ENCODE results near the gene MYLK2.
"Not testable (repeated sequence)": the region's sequence is repeated elsewhere in the genome, so short reads cannot be mapped to it uniquely, and the experiment has no call there.

The MYLK2 gene

DNA sequence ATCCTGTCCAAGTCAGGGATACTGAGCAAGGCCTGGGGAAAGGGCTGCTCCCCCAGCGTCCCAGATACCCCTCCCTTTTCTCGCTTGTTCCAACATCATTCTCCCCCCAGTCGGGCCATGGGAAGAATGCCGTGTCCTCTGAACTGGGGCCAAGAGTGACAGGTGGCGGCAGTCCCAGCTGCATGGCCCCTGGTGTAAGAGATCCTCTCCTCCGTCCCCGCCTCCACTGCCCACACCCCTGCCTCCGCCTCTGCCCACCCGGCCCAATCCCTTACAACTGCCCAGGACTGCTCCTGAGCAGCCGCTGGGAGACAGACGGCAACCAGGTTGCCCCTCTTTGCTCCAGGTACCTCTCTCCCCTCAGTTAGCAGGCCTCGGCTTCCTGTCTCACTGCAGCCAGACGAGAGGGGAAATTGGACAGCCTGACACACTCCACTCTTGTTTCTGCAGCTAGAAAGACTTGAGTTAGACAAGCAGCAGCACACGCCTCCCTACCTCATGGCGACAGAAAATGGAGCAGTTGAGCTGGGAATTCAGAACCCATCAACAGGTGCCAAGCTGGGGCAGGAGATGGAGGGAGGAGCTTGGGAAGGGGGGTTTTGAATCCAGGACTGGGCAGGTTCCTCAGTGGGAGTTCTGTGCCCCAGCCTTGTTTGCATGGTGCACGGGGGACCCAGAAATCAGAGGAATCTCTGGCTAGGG is at the start of gene MYLK2:
MYLK2 (plus strand) TSS at position 274 of the 702 bp plus-strand sequence; CDS start at position 499, 225 bp downstream.
- DNase-seq (ENCODE audit: low read depth in 3 of 3, low spot score in 1 of 3), result no peak

DNA sequence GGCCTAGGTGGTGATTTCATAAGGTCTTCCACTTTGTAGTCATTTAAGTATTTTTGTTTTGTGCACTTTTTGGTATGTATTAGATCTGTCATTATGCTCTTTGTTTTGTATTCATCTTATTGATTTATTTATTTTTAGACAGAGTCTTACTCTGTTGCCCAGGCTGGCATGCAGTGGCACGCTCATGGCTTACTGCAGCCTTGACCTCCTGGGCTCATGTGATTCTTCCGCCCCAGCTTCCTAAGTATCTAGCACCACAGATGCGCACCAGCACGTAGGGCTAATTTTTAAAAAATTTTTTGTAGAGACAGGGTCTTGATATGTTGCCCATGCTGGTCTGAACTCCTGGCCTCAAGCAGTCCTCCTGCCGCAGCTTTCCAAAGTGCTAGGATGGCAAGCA is 49.5 kb upstream of the MYLK2 start:
- no peak for DNase-seq (ENCODE audit: low read depth in 3 of 3, low spot score in 1 of 3)

DNA sequence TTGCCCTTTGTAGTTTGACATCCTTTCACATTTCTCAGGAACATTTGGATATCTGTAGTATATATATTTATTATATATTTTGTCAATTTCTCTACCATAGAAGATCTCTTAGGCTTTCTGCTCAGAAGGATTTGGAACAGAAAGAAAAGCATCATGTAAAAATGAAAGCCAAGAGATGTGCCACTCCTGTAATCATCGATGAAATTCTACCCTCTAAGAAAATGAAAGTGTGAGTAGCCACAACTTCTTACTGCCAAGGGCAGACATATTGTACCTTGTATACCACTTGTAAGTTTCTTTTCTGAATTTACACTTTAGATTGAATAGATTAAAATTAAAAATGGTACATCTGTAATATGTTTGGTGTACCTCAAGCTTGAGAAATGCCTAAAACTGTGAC is 48.9 kb upstream of the MYLK2 start:
- DNase-seq (ENCODE audit: low read depth in 3 of 3, low spot score in 1 of 3), result no peak

DNA sequence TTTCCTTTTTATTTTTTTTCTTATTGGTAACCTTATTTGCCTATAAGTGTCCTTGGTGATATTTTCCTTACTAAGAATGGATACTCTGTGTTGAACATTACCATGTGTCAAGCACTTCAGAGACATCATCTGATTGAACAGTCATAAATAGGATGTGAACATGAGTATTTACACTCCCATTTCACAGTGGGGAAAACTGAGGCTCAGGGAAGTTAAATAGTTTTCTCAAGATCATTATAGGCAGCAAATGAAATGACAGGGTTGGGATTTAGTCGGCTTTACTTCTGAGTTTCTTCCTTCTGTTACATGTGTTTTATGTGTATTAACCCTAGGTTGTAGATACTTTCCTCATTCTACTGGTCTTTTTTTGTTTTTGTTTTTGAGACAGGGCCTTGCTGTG is 44.7 kb upstream of the MYLK2 start:
- DNase-seq (ENCODE audit: low read depth in 3 of 3, low spot score in 1 of 3), result no peak

DNA sequence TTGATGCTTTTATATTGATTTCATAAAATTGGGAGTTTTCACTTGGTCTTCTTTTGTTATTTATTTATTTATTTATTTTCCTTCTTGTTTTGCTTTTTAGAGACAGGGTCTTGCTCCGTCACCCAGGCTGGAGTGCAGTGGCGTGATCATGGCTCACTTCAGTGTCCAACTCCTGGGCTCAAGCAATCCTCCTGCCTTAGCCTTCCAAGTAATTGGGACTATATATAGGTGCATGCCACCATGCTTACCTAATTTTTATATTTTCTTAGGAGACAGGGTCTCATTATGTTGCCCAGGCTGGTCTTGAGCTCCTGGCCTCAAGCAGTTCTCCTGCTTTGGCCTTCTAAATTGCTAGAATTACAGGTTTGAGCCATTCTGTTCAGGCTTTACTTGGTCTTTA is 38.3 kb upstream of the MYLK2 start:
- no peak for DNase-seq (ENCODE audit: low read depth in 3 of 3, low spot score in 1 of 3)

DNA sequence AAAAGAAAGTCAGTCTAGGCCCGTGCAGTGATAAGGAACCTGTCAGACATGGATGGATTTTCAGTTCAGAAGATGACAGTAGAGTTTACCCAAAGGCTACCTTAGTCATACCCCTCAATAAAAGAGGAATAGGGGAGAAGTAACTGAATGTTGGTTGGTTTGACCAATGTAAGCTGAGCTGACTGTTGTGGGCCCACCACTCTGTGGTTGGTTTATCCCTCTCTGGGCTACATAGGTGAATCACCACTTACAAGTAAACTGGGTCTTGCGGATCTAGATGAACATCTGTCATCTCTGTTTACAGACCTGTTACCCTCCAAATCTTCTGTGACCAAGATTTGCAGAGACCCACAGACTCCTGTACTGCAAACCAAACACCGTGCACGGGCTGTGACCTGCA is 37.2 kb upstream of the MYLK2 start:
- DNase-seq (ENCODE audit: low read depth in 3 of 3, low spot score in 1 of 3), result no peak

DNA sequence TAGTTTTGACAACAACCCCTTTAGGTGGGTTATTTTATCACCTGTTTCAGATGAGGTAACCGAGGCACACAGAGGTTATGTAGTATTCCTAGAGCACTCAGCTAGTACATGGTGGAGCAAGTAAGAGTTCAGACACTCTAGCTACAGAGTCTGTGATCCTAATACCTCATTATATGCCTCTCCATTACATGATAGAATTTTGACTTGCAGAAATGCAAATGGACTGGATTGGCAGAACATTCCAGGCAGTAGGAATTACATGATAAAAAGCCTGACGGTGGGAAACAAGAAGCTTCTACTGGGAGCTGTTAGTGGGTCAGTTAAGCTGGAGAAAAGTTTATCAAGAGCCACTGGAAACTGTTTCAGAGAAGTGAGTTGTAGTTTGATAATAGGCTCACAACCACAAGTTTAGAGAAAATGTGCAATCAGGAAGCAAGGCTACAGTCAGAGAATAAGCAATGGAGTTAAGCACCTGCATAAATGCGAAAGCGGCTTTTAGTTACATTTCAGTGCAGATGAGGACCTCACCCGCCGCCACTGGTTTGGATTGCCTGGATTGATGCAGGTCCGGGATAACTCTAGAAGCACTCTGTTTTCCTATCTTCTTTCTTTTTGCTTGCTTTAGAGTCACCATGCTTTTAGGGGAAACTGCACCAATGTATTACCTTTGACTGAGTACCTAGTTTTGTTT is 34.7 kb upstream of the MYLK2 start:
- DNase-seq (ENCODE audit: low read depth in 3 of 3, low spot score in 1 of 3), result no peak

DNA sequence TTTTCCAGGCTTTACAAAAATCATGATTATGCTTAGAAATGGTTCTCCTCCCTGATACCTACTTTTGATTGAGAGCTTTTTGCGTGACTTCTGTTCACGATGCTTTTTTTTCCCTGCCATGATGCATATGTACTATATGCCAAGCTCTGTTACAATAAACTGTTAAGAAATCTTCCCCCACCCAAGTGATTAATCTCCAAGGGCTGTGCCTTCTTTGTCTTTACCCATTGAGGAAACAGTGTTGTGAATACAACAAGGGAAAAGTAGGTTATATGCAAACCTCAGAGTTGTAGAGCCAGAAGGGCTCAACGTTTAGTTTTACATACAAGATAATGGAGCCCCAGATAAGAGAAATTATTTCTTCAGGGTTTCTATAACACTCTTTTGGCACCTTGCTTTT is 34.1 kb upstream of the MYLK2 start:
- no peak for DNase-seq (ENCODE audit: low read depth in 3 of 3, low spot score in 1 of 3)

DNA sequence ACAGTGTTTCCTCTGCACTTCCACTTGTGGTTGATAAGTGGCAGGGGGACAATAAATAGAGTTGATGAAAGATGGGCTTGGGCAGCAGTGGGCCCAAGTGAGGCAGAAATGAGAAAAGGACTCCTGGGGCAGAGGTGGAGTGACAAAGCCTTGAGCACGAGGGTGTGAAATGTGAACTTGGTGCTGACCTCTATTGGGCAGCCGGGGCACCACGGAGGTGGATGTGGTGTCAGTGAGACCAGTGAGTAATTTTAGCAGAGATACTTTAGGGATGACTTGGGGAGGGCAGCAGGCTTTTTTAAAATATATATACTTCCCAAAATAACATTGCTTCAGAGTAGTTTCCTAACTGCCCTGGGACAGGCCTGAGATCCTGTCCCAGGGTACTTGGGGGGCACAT is 30.6 kb upstream of the MYLK2 start:
- no peak for DNase-seq (ENCODE audit: low read depth in 3 of 3, low spot score in 1 of 3)

DNA sequence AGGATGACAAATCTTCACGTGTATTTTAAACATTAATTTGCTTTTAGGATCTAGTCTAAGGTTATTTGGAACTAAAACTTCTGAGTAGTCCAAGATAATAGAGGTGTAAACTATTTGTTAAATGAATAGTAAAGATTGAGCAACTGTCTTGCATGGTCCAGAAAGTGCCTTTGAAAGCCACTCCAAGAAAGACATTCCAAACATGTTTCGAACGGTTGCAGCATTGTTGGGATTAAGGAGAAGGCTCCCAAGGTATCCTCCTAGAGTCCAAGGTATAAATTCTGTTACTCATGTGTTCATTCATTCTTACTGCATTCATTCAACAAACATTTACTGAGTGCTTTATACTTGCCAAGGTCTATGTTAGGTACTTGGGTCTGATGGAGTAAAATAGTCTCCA is 28.8 kb upstream of the MYLK2 start:
- DNase-seq (ENCODE audit: low read depth in 3 of 3, low spot score in 1 of 3), result no peak

DNA sequence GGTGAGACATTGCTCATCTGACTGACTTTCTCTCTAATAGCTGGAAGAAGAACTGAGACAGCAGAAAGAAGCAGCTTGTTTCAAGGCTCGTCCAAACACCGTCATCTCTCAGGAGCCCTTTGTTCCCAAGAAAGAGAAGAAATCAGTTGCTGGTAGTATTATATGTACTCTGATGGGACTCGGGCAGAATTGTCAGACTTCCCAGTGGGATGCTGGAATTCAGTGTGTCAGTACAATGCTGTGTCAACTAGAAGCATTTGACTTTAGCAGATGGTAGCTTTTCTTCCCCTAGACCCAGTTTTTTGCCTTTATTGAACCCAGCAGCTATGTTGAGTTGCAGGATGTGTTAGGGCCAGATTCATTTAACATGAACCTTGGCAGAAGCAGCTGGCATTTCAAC is 21.8 kb upstream of the MYLK2 start:
- DNase-seq (ENCODE audit: low read depth in 3 of 3, low spot score in 1 of 3), result no peak

DNA sequence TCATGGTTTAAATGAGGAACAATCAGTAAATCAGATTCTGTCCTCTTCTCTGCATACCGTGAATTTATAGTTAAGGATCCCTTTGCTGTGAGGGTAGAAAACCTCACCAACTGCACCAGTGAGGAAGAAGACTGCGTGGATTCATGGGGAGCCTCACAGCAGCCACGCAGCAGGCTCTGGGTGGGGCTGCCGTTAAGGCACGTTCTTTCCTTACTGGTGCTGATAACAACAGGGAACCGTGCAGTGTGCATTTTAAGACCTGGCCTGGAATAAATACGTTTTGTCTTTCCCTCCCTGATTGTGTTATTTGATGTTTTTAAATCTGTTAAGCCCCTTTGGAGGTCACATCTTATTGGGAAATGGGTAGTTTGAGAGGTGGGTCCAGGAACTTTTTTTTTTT is 17.6 kb upstream of the MYLK2 start:
- no peak for DNase-seq (ENCODE audit: low read depth in 3 of 3, low spot score in 1 of 3)

DNA sequence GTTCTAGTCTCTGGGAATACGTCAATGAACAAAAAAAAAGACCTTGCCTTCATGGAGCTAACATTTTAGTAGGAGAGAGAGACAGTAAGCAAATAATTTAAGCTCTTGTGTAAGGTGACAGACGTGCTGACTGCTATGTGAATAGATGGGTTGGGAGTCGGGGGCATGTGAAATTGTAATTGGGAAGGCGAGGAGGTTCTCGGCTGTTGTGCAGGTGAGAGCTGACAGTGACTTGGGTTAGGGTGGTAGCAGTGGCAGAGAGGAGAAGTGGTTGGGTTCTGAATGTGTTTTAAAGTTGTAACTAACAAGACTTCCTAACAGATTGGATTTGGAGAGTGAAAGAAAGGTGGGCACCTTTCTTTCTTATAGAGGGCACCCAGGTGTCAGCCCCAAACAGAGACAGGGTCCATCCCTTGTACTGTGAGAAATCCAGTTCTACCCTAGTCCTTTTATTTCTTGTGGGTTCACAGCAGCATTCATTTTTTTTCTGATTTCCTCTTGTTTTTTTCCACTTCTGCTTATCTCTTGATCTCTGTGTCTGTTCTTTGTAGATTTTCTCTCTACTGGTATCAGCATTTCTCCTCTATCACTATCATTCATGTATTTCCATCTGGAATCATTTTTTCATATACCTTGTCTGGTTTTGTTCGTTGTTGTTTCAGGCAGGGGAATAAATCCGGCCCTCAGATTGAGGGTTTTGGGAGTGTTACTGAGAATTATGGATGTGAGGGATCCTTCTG is 15.4 kb upstream of the MYLK2 start:
- no peak for DNase-seq (ENCODE audit: low read depth in 3 of 3, low spot score in 1 of 3)

DNA sequence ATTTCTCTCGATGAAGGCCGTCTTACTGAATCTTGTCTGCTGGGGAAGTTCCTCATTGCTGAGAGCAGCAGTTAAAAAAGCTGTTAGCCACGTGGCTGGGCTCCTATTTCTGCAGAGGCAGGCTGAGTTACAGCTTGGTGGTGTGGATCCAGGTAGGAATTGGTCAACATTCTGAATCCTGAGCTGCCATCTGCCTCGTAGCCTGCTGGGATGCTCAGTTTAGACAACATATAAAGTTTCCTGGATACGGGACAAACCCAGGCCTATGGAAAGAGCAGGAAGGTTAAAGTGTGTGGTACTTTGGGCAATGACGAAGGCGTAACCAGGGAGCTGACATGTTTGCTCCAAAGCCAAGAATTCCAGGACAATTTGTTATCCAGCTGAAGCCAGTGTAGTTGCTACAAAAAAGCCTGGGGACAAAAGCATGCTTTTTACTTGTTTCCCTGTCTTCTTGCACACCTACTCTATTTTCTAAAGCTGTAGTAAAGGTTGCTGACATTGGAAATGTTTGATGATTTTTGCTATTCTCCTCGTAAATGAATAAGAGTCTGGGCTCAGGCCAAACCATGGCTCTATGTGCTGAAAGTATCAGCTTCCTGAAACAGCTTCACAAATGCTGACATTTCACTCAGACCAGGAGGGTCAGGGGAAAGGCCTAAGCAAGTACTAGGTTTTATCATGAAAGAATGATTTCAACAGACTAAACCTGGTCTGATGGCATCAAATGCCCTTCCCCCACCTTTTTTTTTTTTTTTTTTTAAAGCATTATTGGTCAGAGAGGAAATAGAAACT is 12.4 kb upstream of the MYLK2 start:
- DNase-seq (ENCODE audit: low read depth in 3 of 3, low spot score in 1 of 3), result no peak

DNA sequence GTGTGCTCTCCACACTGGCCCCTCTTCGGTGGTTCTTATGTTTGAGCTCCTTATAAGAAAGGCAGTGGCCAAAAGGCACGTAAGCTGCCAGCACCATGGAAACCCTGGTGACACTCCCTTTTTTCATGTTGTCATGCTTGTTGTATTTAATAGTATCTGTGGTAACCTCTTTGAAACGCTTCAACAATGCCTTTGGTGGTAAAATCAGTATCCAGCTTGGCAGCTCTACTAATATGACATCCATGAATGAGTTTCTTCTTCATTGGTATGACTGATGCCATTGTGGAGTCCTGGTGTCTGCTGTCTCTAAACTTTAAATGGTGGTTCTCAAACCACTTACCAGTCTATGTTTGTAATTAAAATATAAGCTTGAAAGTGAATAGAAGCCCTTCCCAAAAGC is 10.7 kb upstream of the MYLK2 start:
- no peak for DNase-seq (ENCODE audit: low read depth in 3 of 3, low spot score in 1 of 3)

DNA sequence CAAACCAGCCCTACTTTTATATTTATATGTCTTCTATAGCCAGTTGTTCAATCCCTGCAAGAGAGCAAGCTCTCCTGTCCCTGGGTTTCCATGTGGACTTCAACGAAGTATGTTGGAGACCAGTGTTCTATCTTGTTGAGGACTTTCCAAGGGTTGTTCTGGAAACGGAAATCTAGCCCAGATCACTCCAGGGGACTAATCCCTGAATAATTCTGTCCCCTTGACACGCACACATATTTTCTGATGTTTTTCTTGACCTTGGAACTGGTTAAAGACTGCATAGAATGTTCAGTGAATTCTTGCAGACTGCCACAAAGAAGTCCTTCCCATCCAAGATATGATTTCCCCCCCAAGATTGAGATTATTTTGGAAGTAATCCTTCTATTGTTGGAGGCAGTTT is 9.5 kb upstream of the MYLK2 start:
- DNase-seq (ENCODE audit: low read depth in 3 of 3, low spot score in 1 of 3), result no peak

DNA sequence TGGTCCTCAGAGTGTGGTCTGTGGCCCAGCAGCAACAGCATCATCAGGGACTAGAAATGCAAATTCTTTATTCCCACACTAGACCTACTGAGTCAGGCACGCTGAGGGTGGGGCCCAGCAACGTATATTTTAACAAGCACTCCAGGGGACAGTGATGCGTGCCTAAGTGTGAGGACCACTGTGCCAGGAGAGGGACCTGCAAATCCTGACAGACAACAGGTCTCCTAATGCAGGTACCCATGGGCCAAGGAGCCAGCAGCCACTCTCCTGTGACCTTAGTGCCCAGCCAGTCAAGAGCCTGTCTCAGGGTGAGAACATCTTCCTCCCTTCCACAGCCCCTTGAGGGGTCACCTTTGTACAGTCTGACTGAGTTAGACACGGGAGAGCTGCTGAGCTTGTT is 8.0 kb upstream of the MYLK2 start:
- no peak for DNase-seq (ENCODE audit: low read depth in 3 of 3, low spot score in 1 of 3)

DNA sequence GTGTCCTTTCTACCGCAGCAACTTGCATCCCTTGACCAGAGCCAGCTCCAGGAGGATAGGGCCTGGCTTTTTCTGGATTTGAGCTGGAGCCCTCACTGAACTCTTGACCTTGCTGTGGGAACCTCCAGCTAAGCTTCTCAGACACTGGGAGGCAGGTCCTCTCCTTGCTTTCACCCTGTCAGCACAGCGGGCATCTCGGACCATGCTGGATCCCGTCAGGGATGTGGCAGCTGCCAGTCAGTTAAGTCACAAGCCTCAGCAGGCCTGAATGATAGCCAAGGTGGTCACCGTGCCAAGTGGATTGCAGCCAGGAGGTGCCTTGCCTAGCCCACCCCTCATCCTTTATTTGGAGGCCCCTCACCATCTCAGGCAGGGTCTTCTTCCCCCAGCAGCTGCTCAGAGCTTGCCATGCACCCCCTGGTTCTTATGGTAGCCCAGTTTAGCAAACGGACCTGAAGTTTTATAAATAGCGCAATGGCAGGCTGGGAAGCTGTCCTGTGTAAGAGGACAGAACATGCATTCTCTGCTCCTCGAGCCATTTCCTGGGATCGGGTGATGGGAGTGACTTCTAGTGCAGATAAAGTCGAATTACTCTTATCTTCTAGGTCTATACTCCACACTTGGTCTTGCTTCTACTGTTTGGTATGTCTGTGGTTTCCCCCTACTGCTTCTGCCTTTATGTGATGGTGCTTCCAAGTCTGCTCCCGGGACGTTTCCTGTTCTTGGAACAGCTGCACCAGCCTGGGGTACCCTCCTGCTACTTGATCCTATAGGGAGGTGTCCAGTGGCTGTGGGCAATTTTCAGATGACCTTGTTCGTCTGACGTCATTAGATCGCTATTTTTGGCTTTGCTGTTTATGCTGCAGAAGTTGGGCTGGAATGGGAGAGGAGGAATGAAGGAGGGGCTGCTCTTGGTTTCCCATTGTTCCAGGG is 7.1 kb upstream of the MYLK2 start:
- no peak for DNase-seq (ENCODE audit: low read depth in 3 of 3, low spot score in 1 of 3)

DNA sequence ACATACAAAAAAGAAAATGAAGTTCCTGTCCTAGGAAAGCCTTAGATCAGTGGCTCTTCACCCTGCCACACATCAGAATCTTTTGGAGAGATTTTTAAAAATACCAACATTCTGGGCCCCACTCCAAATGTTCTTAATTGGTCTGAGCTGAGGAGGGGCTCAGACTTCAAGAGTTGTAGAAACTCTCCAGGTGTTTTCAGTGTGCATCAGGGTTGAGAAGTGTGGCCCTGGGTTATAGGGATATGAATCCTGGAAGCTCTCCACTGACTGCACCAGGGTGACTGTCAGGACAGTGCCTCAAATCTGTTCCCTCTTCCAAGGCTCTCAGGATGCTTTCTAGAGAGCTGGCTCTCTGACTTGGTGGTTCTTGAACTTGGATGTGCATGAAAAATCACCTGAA is 5.5 kb upstream of the MYLK2 start:
- DNase-seq (ENCODE audit: low read depth in 3 of 3, low spot score in 1 of 3), result no peak

DNA sequence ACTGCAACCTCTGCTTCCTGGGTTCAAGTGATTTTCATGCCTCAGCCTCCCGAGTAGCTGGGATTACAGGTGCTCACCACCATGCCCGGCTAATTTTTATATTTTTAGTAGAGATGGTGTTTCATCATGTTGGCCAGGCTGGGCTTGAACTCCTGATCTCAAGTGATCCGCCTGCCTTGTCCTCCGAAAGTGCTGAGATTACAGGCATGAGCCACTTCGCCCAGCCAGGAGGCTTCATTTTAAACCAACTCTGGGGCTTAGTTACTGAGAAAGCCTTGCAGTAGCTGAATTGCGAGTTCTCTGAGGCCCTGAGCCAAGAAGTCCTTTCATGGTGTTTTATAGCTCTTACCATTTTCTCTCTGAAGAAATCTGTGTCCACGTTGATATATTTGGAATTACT is 5.0 kb upstream of the MYLK2 start:
- DNase-seq (ENCODE audit: low read depth in 3 of 3, low spot score in 1 of 3), result not testable (repeated sequence)
